ENCODE results near the gene SRPK3. TPM values are rescaled to one million over a fixed set of nuclear protein-coding genes. Genes with fewer than 3 reads are reported as not detected.

The SRPK3 gene
- total RNA-seq, 1 donor from 2014 or later, result 0.18 TPM

DNA sequence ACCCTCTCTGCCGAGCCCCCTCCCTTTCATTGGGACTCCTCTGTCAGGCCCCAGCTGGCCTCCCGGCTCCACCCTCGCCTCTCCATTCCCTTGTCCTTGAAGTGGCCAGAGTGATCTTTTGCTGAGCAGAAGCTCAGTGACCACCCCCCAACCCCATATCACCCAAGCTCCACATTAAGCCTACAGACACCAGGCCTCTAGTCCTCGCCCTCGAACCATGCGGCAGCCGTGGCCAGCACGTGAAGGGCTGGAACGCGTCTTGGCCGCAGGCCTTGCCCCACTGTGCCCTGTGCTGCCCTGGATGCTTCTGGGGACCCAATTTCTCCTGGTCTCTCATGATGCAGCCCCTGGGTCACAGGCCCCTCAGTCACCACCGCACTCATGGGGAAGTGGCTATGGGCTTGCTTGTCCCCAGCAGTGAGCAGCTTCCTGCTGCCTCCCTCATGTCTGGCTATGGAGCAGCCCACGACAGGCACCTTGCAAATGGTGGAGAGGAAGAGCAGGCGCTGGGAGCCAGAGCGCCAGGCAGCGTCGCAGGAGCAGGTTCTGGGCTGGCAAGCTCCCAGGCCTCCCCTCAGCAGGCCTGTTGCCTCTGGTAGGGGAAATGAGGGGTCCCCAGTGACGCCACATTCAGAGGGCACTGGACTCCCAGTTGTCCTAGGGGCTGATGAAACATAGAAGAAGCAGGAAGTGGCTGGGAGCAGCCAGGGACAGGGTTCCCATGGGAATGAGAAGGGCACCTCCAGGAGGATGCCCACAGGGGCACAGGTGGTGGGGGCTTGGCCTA lies 757 bp upstream of the SRPK3 start:
- no peak for DNase-seq (ENCODE audit: low spot score)
- Mint-ChIP-seq H3K27me3 (ENCODE audit: unreplicated experiment) (no peaks in the 10 kb centered on the region), H3K4me1 (ENCODE audit: unreplicated experiment) (no peaks in the 10 kb centered on the region), H3K36me3 (ENCODE audit: low read depth, unreplicated experiment) (no peaks in the 10 kb centered on the region), H3K9me3 (ENCODE audit: unreplicated experiment) (no peaks in the 10 kb centered on the region), H3K27ac (ENCODE audit: unreplicated experiment) (no peak overlapping the region), H3K4me3 (ENCODE audit: unreplicated experiment) (no peak overlapping the region)
- TF ChIP-seq CTCF (IDR thresholded peaks at IDR 0.05; ENCODE audit: unreplicated experiment), result no peak

GRCh38 chrX:153781428-153782047 lies 697 bp downstream of the SRPK3 start:
- no peak for DNase-seq (ENCODE audit: low spot score)
- Mint-ChIP-seq H3K27ac (ENCODE audit: unreplicated experiment) (no peak overlapping the region), H3K4me3 (ENCODE audit: unreplicated experiment) (no peak overlapping the region), H3K36me3 (ENCODE audit: low read depth, unreplicated experiment) (peaks cover 3% of the 10 kb centered on the region), H3K4me1 (ENCODE audit: unreplicated experiment) (no peaks in the 10 kb centered on the region), H3K27me3 (ENCODE audit: unreplicated experiment) (no peaks in the 10 kb centered on the region), H3K9me3 (ENCODE audit: unreplicated experiment) (no peaks in the 10 kb centered on the region)
- no peak for TF ChIP-seq CTCF (IDR thresholded peaks at IDR 0.05; ENCODE audit: unreplicated experiment)

- Mint-ChIP-seq H3K4me1 (ENCODE audit: unreplicated experiment) (no peaks in the 10 kb centered on the region), H3K9me3 (ENCODE audit: unreplicated experiment) (no peaks in the 10 kb centered on the region), H3K27me3 (ENCODE audit: unreplicated experiment) (no peaks in the 10 kb centered on the region), H3K4me3 (ENCODE audit: unreplicated experiment) (no peak overlapping the region), H3K27ac (ENCODE audit: unreplicated experiment) (no peak overlapping the region), H3K36me3 (ENCODE audit: low read depth, unreplicated experiment) (peaks cover 5% of the 10 kb centered on the region)
- no peak for TF ChIP-seq CTCF (IDR thresholded peaks at IDR 0.05; ENCODE audit: unreplicated experiment)
- no peak for DNase-seq (ENCODE audit: low spot score)
Observed at GRCh38 chrX:153782313-153782712, 1.5 kb downstream of the SRPK3 start.

DNA sequence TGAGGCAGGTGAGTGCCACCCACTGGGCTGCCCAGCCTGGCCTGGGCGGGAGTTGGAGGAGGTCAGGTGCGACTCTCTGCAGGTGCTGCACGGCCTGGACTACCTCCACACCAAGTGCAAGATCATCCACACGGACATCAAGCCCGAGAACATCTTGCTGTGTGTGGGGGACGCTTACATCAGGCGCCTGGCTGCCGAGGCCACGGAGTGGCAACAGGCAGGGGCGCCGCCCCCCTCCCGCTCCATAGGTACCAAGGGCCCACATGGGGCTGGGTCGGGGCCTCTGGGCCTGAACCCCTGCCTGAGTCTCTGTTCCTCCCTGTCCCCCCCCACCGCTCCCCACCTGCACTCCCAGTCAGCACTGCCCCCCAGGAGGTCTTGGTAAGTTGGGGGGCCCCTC lies 2.0 kb downstream of the SRPK3 start:
- no peak overlapping the region for H3K4me3 Mint-ChIP-seq (ENCODE audit: unreplicated experiment)
- no peak overlapping the region for H3K27ac Mint-ChIP-seq (ENCODE audit: unreplicated experiment)
- DNase-seq (ENCODE audit: low spot score), result no peak
- no peaks in the 10 kb centered on the region for H3K27me3 Mint-ChIP-seq (ENCODE audit: unreplicated experiment)
- H3K4me1 Mint-ChIP-seq (ENCODE audit: unreplicated experiment), result no peaks in the 10 kb centered on the region
- peaks cover 5% of the 10 kb centered on the region for H3K36me3 Mint-ChIP-seq (ENCODE audit: low read depth, unreplicated experiment)
- no peaks in the 10 kb centered on the region for H3K9me3 Mint-ChIP-seq (ENCODE audit: unreplicated experiment)
- TF ChIP-seq CTCF (IDR thresholded peaks at IDR 0.05; ENCODE audit: unreplicated experiment), result no peak

GRCh38 chrX:153783378-153784013 lies 2.7 kb downstream of the SRPK3 start:
- no peak for DNase-seq (ENCODE audit: low spot score)
- no peaks in the 10 kb centered on the region for H3K4me1 Mint-ChIP-seq (ENCODE audit: unreplicated experiment)
- H3K4me3 Mint-ChIP-seq (ENCODE audit: unreplicated experiment), result no peak overlapping the region
- no peaks in the 10 kb centered on the region for H3K27me3 Mint-ChIP-seq (ENCODE audit: unreplicated experiment)
- H3K9me3 Mint-ChIP-seq (ENCODE audit: unreplicated experiment), result no peaks in the 10 kb centered on the region
- H3K36me3 Mint-ChIP-seq (ENCODE audit: low read depth, unreplicated experiment), result peaks cover 5% of the 10 kb centered on the region
- no peak for TF ChIP-seq CTCF (IDR thresholded peaks at IDR 0.05; ENCODE audit: unreplicated experiment)
- H3K27ac Mint-ChIP-seq (ENCODE audit: unreplicated experiment), result no peak overlapping the region

Measured in endothelial cell (in vitro differentiated cells).